Muscle layer of colon (tissue), 2 donors: ENCODE measurements around the gene ZNF557.

Source experiments
- H3K27ac ChIP-seq: one replicate; pipeline ENCODE4 v1.7.0; 2013; ENCODE audit warnings: low read depth, mild to moderate bottlenecking, low read length, moderate library complexity
- H3K27me3 ChIP-seq, 2 donors: one replicate each; pipeline ENCODE4 v1.7.0; 2013; ENCODE audit warnings: low read length in 2 of 2, mild to moderate bottlenecking in 2 of 2; ENCODE audit not compliant: insufficient read depth in 2 of 2, control insufficient read depth in 1 of 2
- H3K36me3 ChIP-seq: one replicate; pipeline ENCODE4 v1.7.0; 2013; ENCODE audit warnings: mild to moderate bottlenecking, low read length; ENCODE audit not compliant: insufficient read depth
- H3K4me1 ChIP-seq: one replicate; pipeline ENCODE4 v1.7.0; 2013; ENCODE audit warnings: mild to moderate bottlenecking, low read length; ENCODE audit not compliant: insufficient read depth
- H3K4me3 ChIP-seq, 2 donors: one replicate each; pipeline ENCODE4 v1.7.0; 2013; ENCODE audit warnings: low read length in 2 of 2, low read depth in 1 of 2, mild to moderate bottlenecking in 1 of 2, moderate library complexity in 1 of 2
- H3K9ac ChIP-seq: one replicate; pipeline ENCODE4 v1.7.0; 2013; ENCODE audit warnings: low read length
- H3K9me3 ChIP-seq: one replicate; pipeline ENCODE4 v1.7.0; 2013; ENCODE audit warnings: mild to moderate bottlenecking, low read length
- donor health status: abdominal sarcoma.
- donor health status: Adenocarcinoma of cecum.

The ZNF557 gene

DNA sequence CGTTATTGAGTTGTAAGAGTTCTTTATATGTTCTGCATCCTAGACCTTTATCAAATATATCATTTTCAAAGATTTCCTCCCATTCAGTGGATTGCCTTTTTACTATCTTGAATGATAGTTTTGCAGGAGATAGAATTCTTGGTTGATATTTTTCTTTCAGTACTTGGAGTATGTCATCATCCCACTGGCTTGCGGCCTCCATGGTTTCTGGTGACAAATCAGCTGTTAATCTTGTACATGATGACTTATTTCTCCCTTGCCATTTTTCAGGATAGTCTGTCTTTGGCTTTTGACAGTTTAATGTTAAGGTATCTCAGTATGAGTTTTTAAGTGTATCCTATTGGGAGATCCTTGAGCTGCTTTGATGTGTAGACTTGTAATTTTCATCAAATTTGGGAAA lies 8.5 kb downstream of the ZNF557 start:
- H3K9ac ChIP-seq, result no peak overlapping the region
- H3K36me3 ChIP-seq, result peaks cover 95% of the 10 kb centered on the region
- H3K27ac ChIP-seq, result no peak overlapping the region
- H3K9me3 ChIP-seq, result peaks cover 69% of the 10 kb centered on the region
- H3K27me3 ChIP-seq, result no peaks in the 10 kb centered on the region
- no peak overlapping the region for H3K4me3 ChIP-seq
- H3K4me1 ChIP-seq, result no peaks in the 10 kb centered on the region

- peaks cover 58% of the 10 kb centered on the region for H3K36me3 ChIP-seq
- H3K4me3 ChIP-seq, result peak overlapping the region in 1 of 2 donors; percentile 12
- no peaks in the 10 kb centered on the region for H3K27me3 ChIP-seq
- H3K9me3 ChIP-seq, result peaks cover 81% of the 10 kb centered on the region
- no peak overlapping the region for H3K9ac ChIP-seq
- no peak overlapping the region for H3K27ac ChIP-seq
- H3K4me1 ChIP-seq, result no peaks in the 10 kb centered on the region
These were observed 13.8 kb downstream of the ZNF557 start for GRCh38 chr19:7083076-7083956.

- no peak overlapping the region for H3K27ac ChIP-seq
- H3K9me3 ChIP-seq, result peaks cover 28% of the 10 kb centered on the region
- peaks cover 11% of the 10 kb centered on the region for H3K36me3 ChIP-seq
- no peaks in the 10 kb centered on the region for H3K27me3 ChIP-seq
- H3K9ac ChIP-seq, result no peak overlapping the region
- H3K4me1 ChIP-seq, result no peaks in the 10 kb centered on the region
- H3K4me3 ChIP-seq, result no peak overlapping the region
These were observed 19.5 kb downstream of the ZNF557 start for GRCh38 chr19:7088999-7089398.

DNA sequence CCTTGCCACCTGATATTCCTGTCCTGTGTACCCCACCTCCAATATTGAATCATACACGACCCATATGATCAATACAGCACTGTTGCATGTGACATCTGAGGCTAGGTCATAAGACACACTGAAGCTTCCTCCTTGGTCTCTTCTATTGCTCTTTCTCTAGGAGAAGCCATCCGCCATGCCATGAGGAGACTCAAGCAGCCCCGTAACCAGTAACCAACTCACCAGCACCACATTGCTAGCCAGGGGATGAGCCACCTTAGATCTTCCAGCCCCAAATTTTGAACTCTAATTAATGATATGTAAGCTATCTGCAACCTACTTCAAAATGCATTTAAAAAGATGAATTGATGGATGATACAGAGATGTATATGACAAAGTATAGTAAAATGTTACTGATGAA lies 28.6 kb downstream of the ZNF557 start:
- Histone ChIP-seq H3K4me3 (peak overlapping the region in 1 of 2 donors; percentile 74), H3K9ac (no peak overlapping the region), H3K27me3 (no peaks in the 10 kb centered on the region), H3K36me3 (no peaks in the 10 kb centered on the region), H3K9me3 (no peaks in the 10 kb centered on the region), H3K27ac (no peak overlapping the region), H3K4me1 (peaks cover 9% of the 10 kb centered on the region)

- Histone ChIP-seq H3K9me3 (no peaks in the 10 kb centered on the region), H3K4me3 (peak overlapping the region; percentile 72 to 74), H3K27me3 (no peaks in the 10 kb centered on the region), H3K9ac (peak overlapping the region; percentile 59), H3K27ac (peak overlapping the region; percentile 93), H3K4me1 (peaks cover 9% of the 10 kb centered on the region), H3K36me3 (no peaks in the 10 kb centered on the region)
These were observed 29.4 kb downstream of the ZNF557 start for GRCh38 chr19:7098701-7099596.

DNA sequence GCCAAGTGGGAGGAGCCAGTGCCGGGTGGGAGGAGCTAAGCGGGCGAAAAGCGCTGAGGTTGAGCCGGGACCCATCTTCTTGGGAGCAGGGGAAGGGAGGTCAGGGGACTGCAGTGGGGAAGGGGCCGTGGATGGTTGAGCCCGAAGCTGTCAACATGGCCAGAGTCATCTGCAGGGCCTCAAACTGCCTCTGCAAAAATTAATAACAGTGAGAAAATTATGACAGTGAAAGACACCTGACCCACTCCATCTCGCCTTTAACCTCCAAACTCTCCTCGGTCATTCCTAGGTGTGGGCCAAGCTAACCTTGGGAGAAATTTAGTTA lies 30.1 kb downstream of the ZNF557 start:
- Histone ChIP-seq H3K36me3 (no peaks in the 10 kb centered on the region), H3K27ac (peak overlapping the region; percentile 93), H3K9ac (no peak overlapping the region)

DNA sequence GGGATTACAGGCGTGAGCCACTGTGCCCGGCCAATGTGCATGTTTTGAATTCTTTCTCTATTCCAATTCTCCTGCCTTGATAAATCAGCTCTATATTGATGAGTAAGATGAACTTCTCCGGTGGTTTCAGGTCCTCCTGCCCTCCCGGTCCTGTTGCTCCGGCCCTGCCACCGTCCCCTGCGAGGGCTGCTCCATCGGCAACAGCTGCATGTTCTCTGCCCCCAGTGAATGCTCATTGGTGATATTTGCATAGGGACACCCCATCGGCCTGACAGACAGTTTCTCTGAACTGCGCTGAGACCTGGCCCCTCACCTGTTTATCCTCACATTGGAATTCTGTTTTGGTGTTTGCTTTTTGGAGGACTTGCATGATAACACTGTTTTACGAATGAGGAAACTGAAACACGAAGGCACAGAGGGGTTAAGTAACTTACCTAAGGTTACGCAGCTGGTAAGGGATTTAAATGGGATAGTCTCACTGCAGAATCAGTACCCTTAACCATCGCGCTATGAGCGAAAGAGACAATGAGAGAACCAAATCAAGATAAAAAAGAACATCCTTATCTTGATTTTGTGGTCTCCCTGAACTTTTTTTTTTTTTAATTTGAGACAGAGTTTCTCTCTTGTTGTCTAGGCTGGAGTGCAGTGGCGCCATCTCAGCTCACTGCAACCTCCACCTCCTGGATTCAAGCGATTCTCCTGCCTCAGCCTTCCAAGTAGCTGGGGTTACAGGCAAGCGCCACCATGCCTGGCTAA lies 32.2 kb downstream of the ZNF557 start:
- Histone ChIP-seq H3K4me3 (no peak overlapping the region), H3K27ac (no peak overlapping the region), H3K4me1 (peaks cover 9% of the 10 kb centered on the region), H3K9ac (no peak overlapping the region), H3K9me3 (no peaks in the 10 kb centered on the region), H3K36me3 (no peaks in the 10 kb centered on the region), H3K27me3 (no peaks in the 10 kb centered on the region)

More for the DNA sequence above, 30.1 kb downstream of the ZNF557 start:
- Histone ChIP-seq H3K27me3 (no peaks in the 10 kb centered on the region), H3K9me3 (no peaks in the 10 kb centered on the region), H3K4me1 (peaks cover 9% of the 10 kb centered on the region), H3K4me3 (peak overlapping the region; percentile 72 to 74)

DNA sequence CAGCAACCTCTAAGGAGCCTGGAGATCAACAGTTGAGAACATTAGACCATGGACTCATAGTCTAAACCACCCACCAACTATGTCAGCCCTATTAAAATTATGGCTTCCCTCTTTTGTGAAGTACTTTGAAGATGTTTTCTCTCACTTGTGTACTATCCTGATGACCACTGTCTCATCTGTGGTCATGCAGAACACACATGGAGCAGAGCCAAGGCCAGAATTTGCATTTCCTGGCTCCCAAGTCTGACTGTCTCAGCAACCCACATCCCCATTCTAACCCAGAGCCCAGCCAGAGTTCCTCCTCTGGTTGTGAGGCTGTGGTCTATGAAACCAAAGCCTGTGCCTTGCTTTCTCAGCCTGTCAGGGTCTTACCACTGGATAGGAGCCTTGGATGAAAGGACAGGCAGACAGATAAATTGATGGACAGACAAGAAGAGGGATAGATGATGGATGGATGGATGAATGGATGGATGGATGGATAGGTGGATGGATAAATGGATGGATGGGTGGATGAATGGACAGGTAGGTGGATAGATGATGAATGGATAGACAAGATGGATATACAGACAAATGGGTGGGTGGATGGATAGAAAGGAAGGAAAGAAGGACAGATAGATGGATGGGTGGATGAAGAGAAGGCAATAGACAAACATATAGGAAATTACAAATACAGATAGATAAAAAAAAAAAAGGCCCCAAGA lies 35.4 kb downstream of the ZNF557 start:
- Histone ChIP-seq H3K9me3 (no peaks in the 10 kb centered on the region), H3K27me3 (no peaks in the 10 kb centered on the region), H3K4me3 (no peak overlapping the region), H3K4me1 (peaks cover 4% of the 10 kb centered on the region), H3K9ac (no peak overlapping the region), H3K36me3 (no peaks in the 10 kb centered on the region), H3K27ac (no peak overlapping the region)

GRCh38 chr19:7106711-7107657 lies 37.5 kb downstream of the ZNF557 start:
- Histone ChIP-seq H3K27ac (no peak overlapping the region), H3K9me3 (no peaks in the 10 kb centered on the region), H3K27me3 (no peaks in the 10 kb centered on the region), H3K36me3 (no peaks in the 10 kb centered on the region), H3K4me3 (no peak overlapping the region), H3K9ac (no peak overlapping the region), H3K4me1 (peaks cover 3% of the 10 kb centered on the region)

DNA sequence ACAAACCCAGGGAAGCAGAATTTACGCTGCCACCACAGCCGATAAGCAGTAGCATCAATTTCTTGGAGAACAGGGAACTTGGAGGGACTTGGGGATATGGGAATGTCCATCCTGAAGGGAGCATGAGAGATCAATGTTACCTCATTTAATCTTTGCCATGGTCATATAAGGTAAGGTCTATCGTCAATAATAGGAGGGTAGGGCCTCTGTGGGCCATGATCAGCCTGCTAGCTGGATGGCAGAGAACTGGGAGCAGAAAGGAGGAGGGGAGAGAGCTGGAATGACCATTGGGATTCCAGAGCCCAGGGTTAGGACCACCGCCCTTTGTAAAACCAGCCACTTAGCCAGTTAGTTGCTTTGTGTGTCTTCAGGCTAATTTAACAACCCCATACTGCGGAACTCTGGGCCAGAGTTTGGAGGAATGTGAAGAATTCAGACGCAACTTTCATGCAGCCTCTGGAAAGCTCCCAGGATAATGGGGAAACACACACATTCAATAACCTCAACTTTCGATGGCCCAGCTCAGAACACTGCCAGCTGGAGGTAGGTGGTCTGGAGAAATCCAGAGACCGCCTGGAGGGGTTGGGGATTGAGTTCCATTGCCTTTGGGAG lies 40.3 kb downstream of the ZNF557 start:
- H3K4me3 ChIP-seq, result no peak overlapping the region
- H3K36me3 ChIP-seq, result no peaks in the 10 kb centered on the region
- no peaks in the 10 kb centered on the region for H3K9me3 ChIP-seq
- no peak overlapping the region for H3K9ac ChIP-seq
- no peak overlapping the region for H3K27ac ChIP-seq
- H3K4me1 ChIP-seq, result peaks cover 3% of the 10 kb centered on the region
- no peaks in the 10 kb centered on the region for H3K27me3 ChIP-seq
